Activated CD4-positive, alpha-beta memory T cell treated with anti-CD3 and anti-CD28 coated beads, Interleukin-2, amount 10 ng/mL, durations not matched to agents 7 days and 5 days (primary cell): ENCODE results near the gene TOR2A. TPM values are rescaled to one million over a fixed set of nuclear protein-coding genes. Genes with fewer than 3 reads are reported as not detected.

Source experiments
- CTCF ChIA-PET: fragments of 350-600 bp; sonication (Branson Sonifier 250); formaldehyde crosslinking; loops from one replicate; lab custom pipeline; 2021; ENCODE audit warnings: antibody characterized with exemption, inconsistent platforms; lab: Charles Lee
- POLR2A ChIA-PET: fragments of 350-600 bp; sonication (Branson Sonifier 250); formaldehyde crosslinking; loops from one replicate; lab custom pipeline; 2021; ENCODE audit warnings: antibody characterized with exemption; lab: Charles Lee
- DNase-seq: peaks from one replicate; pipeline ENCODE4 v3.0.0-alpha.2; 2020
- H3K27ac Mint-ChIP-seq: one replicate; pipeline ENCODE4 v1.8.0; 2021; ENCODE audit warnings: mild to moderate bottlenecking, mixed read lengths
- H3K27me3 Mint-ChIP-seq: one replicate; pipeline ENCODE4 v1.8.0; 2021; ENCODE audit warnings: mixed read lengths
- H3K36me3 Mint-ChIP-seq: one replicate; pipeline ENCODE4 v1.8.0; 2021; ENCODE audit warnings: low read depth, mixed read lengths
- H3K4me1 Mint-ChIP-seq: one replicate; pipeline ENCODE4 v1.8.0; 2021; ENCODE audit warnings: mixed read lengths
- H3K4me3 Mint-ChIP-seq: one replicate; pipeline ENCODE4 v1.8.0; 2021; ENCODE audit warnings: mild to moderate bottlenecking, mixed read lengths
- H3K9me3 Mint-ChIP-seq: one replicate; pipeline ENCODE4 v1.8.0; 2021; ENCODE audit warnings: mixed read lengths
- total RNA-seq, 2 experiments: library from RNA; stranded (reverse); gene quantifications; one replicate each; pipeline ENCODE4 v1.2.3, GENCODE V29; 2021

Gene TOR2A
- total RNA-seq, 2 experiments from 2014 or later: 20.6 to 23.3 TPM

GRCh38 chr9:127698985-127699670 lies 36.0 kb downstream of the TOR2A start:
- ChIA-PET POLR2A (no interaction called here), CTCF (interaction anchor here (0.8 kb wide), 1 partner anchor 17 kb away, joined by 5 read pairs; the partner anchor contains the start of gene TTC16)
- peaks cover 15% of the 10 kb centered on the region for H3K4me1 Mint-ChIP-seq
- peak; percentile 90 for DNase-seq
- H3K9me3 Mint-ChIP-seq: no peaks in the 10 kb centered on the region
- peak overlapping the region; percentile 59 for H3K4me3 Mint-ChIP-seq
- no peaks in the 10 kb centered on the region for H3K36me3 Mint-ChIP-seq
- no peaks in the 10 kb centered on the region for H3K27me3 Mint-ChIP-seq
- peak overlapping the region; percentile 31 for H3K27ac Mint-ChIP-seq

GRCh38 chr9:127698386-127698785 lies 36.7 kb downstream of the TOR2A start:
- Mint-ChIP-seq H3K36me3 (no peaks in the 10 kb centered on the region), H3K4me1 (peaks cover 15% of the 10 kb centered on the region), H3K9me3 (no peaks in the 10 kb centered on the region), H3K4me3 (no peak overlapping the region), H3K27ac (no peak overlapping the region), H3K27me3 (no peaks in the 10 kb centered on the region)
- ChIA-PET POLR2A (interaction anchor here (1.0 to 1.3 kb wide), 2 partner anchors 14 to 15 kb away, joined by 3 read pairs; no protein-coding TSS in a partner anchor), CTCF (interaction anchor here (0.8 to 1.0 kb wide), 2 partner anchors 18 to 36 kb away, joined by 4 to 5 read pairs; partner anchors contain the start of genes TOR2A and TTC16)
- no peak for DNase-seq

- no peak overlapping the region for H3K4me3 Mint-ChIP-seq
- no peaks in the 10 kb centered on the region for H3K36me3 Mint-ChIP-seq
- DNase-seq: no peak
- CTCF ChIA-PET: interaction anchor here (1.0 kb wide), 1 partner anchor 37 kb away, joined by 4 read pairs; the partner anchor contains the start of gene TOR2A
- H3K27ac Mint-ChIP-seq: no peak overlapping the region
- POLR2A ChIA-PET: interaction anchor here (1.0 to 1.3 kb wide), 2 partner anchors 14 to 15 kb away, joined by 3 read pairs; no protein-coding TSS in a partner anchor
- H3K4me1 Mint-ChIP-seq: peaks cover 15% of the 10 kb centered on the region
- no peaks in the 10 kb centered on the region for H3K9me3 Mint-ChIP-seq
- H3K27me3 Mint-ChIP-seq: no peaks in the 10 kb centered on the region
These were observed 37.5 kb downstream of the TOR2A start for GRCh38 chr9:127697575-127697974.

- DNase-seq: no peak
- no peaks in the 10 kb centered on the region for H3K27me3 Mint-ChIP-seq
- H3K4me1 Mint-ChIP-seq: peaks cover 12% of the 10 kb centered on the region
- POLR2A ChIA-PET: no interaction called here
- CTCF ChIA-PET: no interaction called here
- no peak overlapping the region for H3K4me3 Mint-ChIP-seq
- H3K27ac Mint-ChIP-seq: no peak overlapping the region
- H3K9me3 Mint-ChIP-seq: no peaks in the 10 kb centered on the region
- no peaks in the 10 kb centered on the region for H3K36me3 Mint-ChIP-seq
These were observed 40.0 kb downstream of the TOR2A start for GRCh38 chr9:127694890-127695720.

DNA sequence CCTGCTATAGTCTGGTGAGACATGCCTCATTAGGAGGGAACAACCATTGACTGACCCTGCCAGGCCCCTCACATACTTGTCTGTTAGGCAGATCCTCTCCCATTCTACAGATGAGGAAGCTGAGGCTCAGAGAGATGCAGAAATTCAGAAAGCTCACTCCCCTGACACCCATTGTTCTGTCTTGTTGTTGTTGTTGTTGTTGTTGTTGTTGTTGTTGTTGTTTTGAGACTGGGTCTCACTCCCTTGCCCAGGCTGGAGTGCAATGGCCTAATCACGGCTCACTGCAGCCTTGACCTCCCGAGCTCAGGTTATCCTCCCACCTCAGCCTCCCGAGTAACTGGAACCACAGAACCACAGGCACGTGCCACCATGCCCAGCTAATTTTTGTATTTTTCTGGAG lies 41.4 kb downstream of the TOR2A start:
- no peak for DNase-seq
- ChIA-PET CTCF (no interaction called here), POLR2A (interaction anchor here (0.6 kb wide), 1 partner anchor 257 kb away, joined by 3 read pairs; no protein-coding TSS in a partner anchor)
- no peaks in the 10 kb centered on the region for H3K9me3 Mint-ChIP-seq
- no peaks in the 10 kb centered on the region for H3K4me1 Mint-ChIP-seq
- no peak overlapping the region for H3K4me3 Mint-ChIP-seq
- no peaks in the 10 kb centered on the region for H3K27me3 Mint-ChIP-seq
- no peak overlapping the region for H3K27ac Mint-ChIP-seq
- H3K36me3 Mint-ChIP-seq: no peaks in the 10 kb centered on the region

DNA sequence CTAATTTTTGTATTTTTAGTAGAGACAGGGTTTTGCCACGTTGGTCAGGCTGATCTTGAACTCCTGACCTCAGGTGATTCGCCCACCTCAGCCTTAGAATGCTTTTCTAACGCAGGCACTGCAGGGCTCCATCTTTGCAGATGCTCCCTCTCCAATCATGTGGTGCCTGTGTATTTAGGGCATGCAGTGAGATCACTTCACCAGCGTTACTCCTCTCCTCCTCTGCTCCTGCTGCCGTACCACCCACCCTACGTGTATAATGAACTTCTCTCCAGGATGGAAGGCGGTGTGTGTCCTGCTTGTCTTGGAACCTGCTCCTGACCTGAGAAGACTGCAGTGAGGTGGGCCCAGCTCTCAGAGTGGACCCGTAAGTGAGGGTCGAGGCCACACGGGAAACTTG lies 42.0 kb downstream of the TOR2A start:
- no peak overlapping the region for H3K4me3 Mint-ChIP-seq
- CTCF ChIA-PET: no interaction called here
- H3K9me3 Mint-ChIP-seq: no peaks in the 10 kb centered on the region
- no peak overlapping the region for H3K27ac Mint-ChIP-seq
- no peak for DNase-seq
- no peaks in the 10 kb centered on the region for H3K36me3 Mint-ChIP-seq
- H3K27me3 Mint-ChIP-seq: no peaks in the 10 kb centered on the region
- POLR2A ChIA-PET: interaction anchor here (0.6 kb wide), 1 partner anchor 257 kb away, joined by 3 read pairs; no protein-coding TSS in a partner anchor
- H3K4me1 Mint-ChIP-seq: no peaks in the 10 kb centered on the region

GRCh38 chr9:127692071-127692470 lies 43.0 kb downstream of the TOR2A start:
- ChIA-PET POLR2A (interaction anchor here (0.6 to 0.7 kb wide), 2 partner anchors 74 to 324 kb away, joined by 3 read pairs; no protein-coding TSS in a partner anchor), CTCF (no interaction called here)
- Mint-ChIP-seq H3K27me3 (no peaks in the 10 kb centered on the region), H3K27ac (no peak overlapping the region), H3K9me3 (no peaks in the 10 kb centered on the region), H3K4me1 (no peaks in the 10 kb centered on the region), H3K4me3 (no peak overlapping the region), H3K36me3 (no peaks in the 10 kb centered on the region)
- DNase-seq: no peak

GRCh38 chr9:127690735-127691134 lies 44.4 kb downstream of the TOR2A start:
- no peak for DNase-seq
- no peaks in the 10 kb centered on the region for H3K27me3 Mint-ChIP-seq
- H3K4me3 Mint-ChIP-seq: no peak overlapping the region
- no peaks in the 10 kb centered on the region for H3K4me1 Mint-ChIP-seq
- no peaks in the 10 kb centered on the region for H3K9me3 Mint-ChIP-seq
- ChIA-PET POLR2A (no interaction called here), CTCF (interaction anchor here (1.0 kb wide), 1 partner anchor 44 kb away, joined by 3 read pairs; the partner anchor contains the start of gene TOR2A)
- no peaks in the 10 kb centered on the region for H3K36me3 Mint-ChIP-seq
- H3K27ac Mint-ChIP-seq: no peak overlapping the region

DNA sequence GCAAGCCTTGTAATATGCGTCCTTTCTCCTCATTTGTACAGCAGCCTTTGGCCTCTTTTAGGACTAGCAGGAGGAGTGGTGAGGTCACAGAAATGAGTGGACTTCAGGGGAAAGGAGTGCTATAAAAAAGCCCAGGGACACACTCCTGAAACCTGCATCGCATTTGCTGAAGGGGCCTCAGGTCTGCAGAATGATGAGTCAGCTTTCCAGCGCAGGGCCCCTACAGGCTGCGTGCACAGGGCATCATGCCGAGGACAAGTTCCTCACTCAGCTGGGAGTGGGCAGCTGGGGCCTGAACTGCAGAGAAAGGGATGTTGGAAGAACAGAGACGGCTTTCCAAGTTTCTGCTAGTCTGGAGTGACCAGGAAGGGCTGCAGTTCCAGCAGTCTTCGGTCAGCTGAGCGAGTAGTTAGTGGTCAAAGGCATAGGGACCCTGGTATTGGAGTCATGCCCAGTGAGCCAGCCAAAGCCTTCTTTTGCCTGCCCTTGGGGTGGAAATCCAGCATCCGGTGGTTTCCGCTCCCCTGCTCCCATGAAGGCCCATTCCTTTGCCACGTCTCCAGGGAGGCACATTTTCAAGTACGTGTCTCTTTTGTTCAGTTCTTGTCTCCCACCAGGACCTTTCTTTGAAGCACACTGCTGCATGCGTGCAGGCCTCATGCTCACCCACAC lies 45.6 kb downstream of the TOR2A start:
- CTCF ChIA-PET: interaction anchor here (1.0 kb wide), 1 partner anchor 45 kb away, joined by 3 read pairs; the partner anchor contains the start of gene TOR2A
- H3K27me3 Mint-ChIP-seq: no peaks in the 10 kb centered on the region
- no peaks in the 10 kb centered on the region for H3K9me3 Mint-ChIP-seq
- no peaks in the 10 kb centered on the region for H3K36me3 Mint-ChIP-seq
- H3K27ac Mint-ChIP-seq: no peak overlapping the region
- POLR2A ChIA-PET: no interaction called here
- no peak for DNase-seq
- no peak overlapping the region for H3K4me3 Mint-ChIP-seq
- no peaks in the 10 kb centered on the region for H3K4me1 Mint-ChIP-seq

DNA sequence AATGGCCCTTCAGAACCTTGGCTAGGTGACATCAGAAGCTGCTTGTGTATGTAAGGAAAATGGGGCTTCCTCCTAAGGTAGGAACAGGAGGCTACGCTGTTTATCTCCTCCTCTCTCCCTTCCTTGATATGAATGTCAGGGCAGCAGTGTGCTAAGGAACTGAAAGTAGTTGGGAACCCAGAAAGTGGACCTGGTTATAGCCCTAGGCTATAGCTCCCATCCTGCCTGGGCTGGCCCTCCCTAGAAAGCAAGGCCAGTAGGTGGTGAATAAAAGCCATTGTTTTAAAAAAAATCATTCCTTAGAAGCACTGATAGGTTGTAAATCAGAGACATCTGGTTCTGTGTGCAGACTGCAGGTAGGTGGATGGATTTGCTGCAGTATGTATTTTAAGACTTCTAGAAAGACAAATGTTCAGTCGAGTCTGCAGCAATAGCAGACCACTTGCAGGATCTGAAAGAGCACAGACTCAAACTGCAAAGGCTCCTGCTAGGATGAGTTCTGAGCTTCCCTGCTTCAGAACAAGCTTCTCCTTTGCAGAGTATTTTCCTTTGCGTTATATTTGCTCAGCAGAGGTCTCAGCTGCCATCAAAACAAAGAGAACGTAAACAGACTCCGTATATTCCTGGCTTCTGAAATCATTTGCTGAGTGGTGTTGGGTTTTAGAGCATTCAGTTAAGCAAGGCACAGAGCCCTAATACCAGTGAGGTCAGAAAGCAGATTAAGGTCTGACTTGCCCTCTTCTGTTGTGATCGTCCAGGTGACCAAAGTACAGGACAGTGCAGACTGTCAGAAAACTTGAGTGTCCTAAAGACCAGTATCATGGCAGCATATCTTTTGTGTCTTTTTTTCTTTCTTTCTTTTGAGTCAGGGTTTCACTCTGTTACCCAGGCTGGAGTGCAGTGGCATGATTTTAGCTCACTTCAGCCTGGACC lies 48.4 kb downstream of the TOR2A start:
- Mint-ChIP-seq H3K4me1 (no peaks in the 10 kb centered on the region), H3K27ac (no peak overlapping the region), H3K36me3 (no peaks in the 10 kb centered on the region), H3K4me3 (no peak overlapping the region), H3K27me3 (no peaks in the 10 kb centered on the region), H3K9me3 (no peaks in the 10 kb centered on the region)
- DNase-seq: no peak
- ChIA-PET CTCF (interaction anchor here (1.2 kb wide), 1 partner anchor 48 kb away, joined by 5 read pairs; the partner anchor contains the start of gene TOR2A), POLR2A (no interaction called here)

GRCh38 chr9:127684576-127684975 lies 50.5 kb downstream of the TOR2A start:
- no peaks in the 10 kb centered on the region for H3K27me3 Mint-ChIP-seq
- H3K4me3 Mint-ChIP-seq: no peak overlapping the region
- ChIA-PET CTCF (no interaction called here), POLR2A (no interaction called here)
- H3K9me3 Mint-ChIP-seq: no peaks in the 10 kb centered on the region
- no peak overlapping the region for H3K27ac Mint-ChIP-seq
- H3K36me3 Mint-ChIP-seq: no peaks in the 10 kb centered on the region
- DNase-seq: no peak
- H3K4me1 Mint-ChIP-seq: no peaks in the 10 kb centered on the region

DNA sequence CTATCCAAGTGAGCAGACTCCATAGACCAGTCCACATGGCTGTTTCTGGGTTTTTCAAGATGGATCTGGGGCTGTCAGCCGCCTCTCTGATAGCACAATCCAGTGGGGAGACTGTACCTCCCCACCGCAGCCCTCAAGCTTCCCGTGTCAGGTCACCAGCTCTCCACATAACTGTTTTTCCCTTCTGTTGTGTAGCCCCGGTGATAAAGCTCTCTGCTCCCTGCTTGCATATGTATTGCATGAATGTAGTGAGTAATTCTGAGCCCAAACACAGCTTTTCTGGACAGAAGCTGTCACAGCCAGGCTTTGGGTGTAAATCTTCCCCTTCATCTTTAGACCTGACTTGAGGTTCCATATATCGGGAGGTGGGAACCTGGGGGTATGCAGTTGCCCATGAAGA lies 51.4 kb downstream of the TOR2A start:
- Mint-ChIP-seq H3K4me1 (no peaks in the 10 kb centered on the region), H3K9me3 (no peaks in the 10 kb centered on the region), H3K27ac (no peak overlapping the region), H3K27me3 (no peaks in the 10 kb centered on the region), H3K4me3 (no peak overlapping the region), H3K36me3 (no peaks in the 10 kb centered on the region)
- ChIA-PET POLR2A (no interaction called here), CTCF (interaction anchor here (0.8 to 1.1 kb wide), 2 partner anchors 51 to 186 kb away, joined by 3 read pairs; no protein-coding TSS in a partner anchor)
- DNase-seq: no peak
